GM12878 (cell line): ENCODE results near the gene SERPINE3. TPM values are rescaled to one million over a fixed set of nuclear protein-coding genes. Genes with fewer than 3 reads are reported as not detected.

Experiments
- ATAC-seq: fragments of 200-7000 bp; cut with Tn5 transposase; 3 replicates; pipeline ENCODE4 v1.9.1; 2020; ENCODE audit warnings: mild to moderate bottlenecking, moderate library complexity
- BruUV-seq: library from RNA; stranded (reverse); fragments of 400-500 nt; replicated peaks from 2 replicates; lab custom pipeline; 2021; lab: Mats Ljungman, UMichigan
- CTCF ChIA-PET: fragments of 300-600 bp; sonication (Branson Sonifier 250); formaldehyde crosslinking; extraction: SDS; loops from one replicate; lab custom pipeline; 2021; ENCODE audit warnings: inconsistent platforms; lab: Yijun Ruan, JAX
- POLR2A ChIA-PET: fragments of 350-600 bp; formaldehyde crosslinking; extraction: SDS; loops from one replicate; lab custom pipeline; 2021; ENCODE audit warnings: inconsistent platforms; lab: Charles Lee
- RAD21 ChIA-PET: fragments of 300-600 bp; sonication (Branson Sonifier 250); formaldehyde crosslinking; loops from one replicate; lab custom pipeline; 2023; ENCODE audit warnings: antibody characterized with exemption; ENCODE audit not compliant: unreplicated experiment; lab: Charles Lee
- SMC1A ChIA-PET: fragments of 300-600 bp; sonication (Branson Sonifier 250); formaldehyde crosslinking; loops from one replicate; lab custom pipeline; 2023; ENCODE audit not compliant: unreplicated experiment, uncharacterized antibody; lab: Charles Lee
- DNase-seq: peaks from one replicate; pipeline ENCODE4 v3.0.0-alpha.2; 2011; ENCODE audit warnings: low read depth, low spot score
- FAIRE-seq: peaks from 3 replicates; lab custom pipeline; 2011; peaks lifted over from hg19 to GRCh38; lab: Jason Lieb, UNC
- H2AFZ ChIP-seq: 2 replicates; pipeline ENCODE4 v1.6.0; 2011; ENCODE audit warnings: low read depth, low read length, control low read depth; ENCODE audit not compliant: control insufficient read depth
- H3K27ac ChIP-seq: 2 replicates; pipeline ENCODE4 v1.5.1; 2011; ENCODE audit warnings: control low read depth; ENCODE audit not compliant: control insufficient read depth, insufficient read depth
- H3K27me3 ChIP-seq, 2 experiments: replicated peaks in 1 of 2; 2 replicates each; pipeline versions ENCODE4 v1.6.0 to v1.6.1; 2011; ENCODE audit warnings: low read length in 1 of 2; ENCODE audit not compliant: control insufficient read depth in 2 of 2, insufficient read depth in 2 of 2
- H3K36me3 ChIP-seq, 2 experiments: 2 replicates each; pipeline ENCODE4 v1.5.1; 2011; ENCODE audit warnings: low read length in 1 of 2; ENCODE audit not compliant: control insufficient read depth in 2 of 2, insufficient read depth in 2 of 2
- H3K4me1 ChIP-seq: 2 replicates; pipeline ENCODE4 v1.6.1; 2011; ENCODE audit warnings: mild to moderate bottlenecking, low read length, moderate library complexity, mixed read lengths; ENCODE audit not compliant: control insufficient read depth, insufficient read depth
- H3K4me2 ChIP-seq: 2 replicates; pipeline ENCODE4 v1.6.0; 2011; ENCODE audit warnings: control low read depth; ENCODE audit not compliant: control insufficient read depth, insufficient read depth
- H3K4me3 ChIP-seq: fragments of 200-600 bp; sonication (generic); 2 replicates; pipeline ENCODE4 v1.5.1; 2016
- H3K79me2 ChIP-seq: 2 replicates; pipeline ENCODE4 v1.6.0; 2011; ENCODE audit warnings: low read length; ENCODE audit not compliant: control insufficient read depth, insufficient read depth
- H3K9ac ChIP-seq: 2 replicates; pipeline ENCODE4 v1.8.0; 2011; ENCODE audit warnings: low read length, control low read depth, mixed read lengths; ENCODE audit not compliant: control insufficient read depth, insufficient read depth
- H3K9me3 ChIP-seq: replicated peaks from 3 replicates; pipeline ENCODE4 v1.5.1; 2011; ENCODE audit warnings: mild to moderate bottlenecking, low read length; ENCODE audit not compliant: control insufficient read depth, insufficient read depth
- H4K20me1 ChIP-seq: 2 replicates; pipeline ENCODE4 v1.6.0; 2011; ENCODE audit not compliant: control insufficient read depth, insufficient read depth
- CBFB ChIP-seq: IDR thresholded peaks from 2 replicates; pipeline ENCODE4 v1.6.1; 2016; ENCODE audit warnings: antibody characterized with exemption, low read depth
- CBX3 ChIP-seq: fragments of 200-600 bp; sonication (generic); IDR thresholded peaks from 2 replicates; pipeline ENCODE4 v1.6.1; 2016; ENCODE audit warnings: low read depth, borderline replicate concordance
- EGR1 ChIP-seq, 2 experiments: IDR thresholded peaks; 1 replicate in 1 of 2; 2 replicates in 1 of 2; pipeline ENCODE4 v1.6.1; 2011 to 2012; ENCODE audit warnings: low read depth in 2 of 2, low read length in 2 of 2, borderline replicate concordance in 1 of 2, mild to moderate bottlenecking in 1 of 2, moderate library complexity in 1 of 2
- ESRRA ChIP-seq: IDR thresholded peaks from 2 replicates; pipeline ENCODE4 v1.6.1; 2012; ENCODE audit warnings: mild to moderate bottlenecking, low read length, improper control_type of control experiment
- MYC ChIP-seq: IDR thresholded peaks from 2 replicates; pipeline ENCODE4 v1.6.1; 2011; ENCODE audit warnings: mild to moderate bottlenecking, low read length, moderate library complexity, inconsistent platforms; ENCODE audit not compliant: insufficient read depth, insufficient replicate concordance, insufficient read length, severe bottlenecking
- PAX5 ChIP-seq: IDR thresholded peaks from 2 replicates; pipeline ENCODE4 v1.6.1; 2011; ENCODE audit warnings: low read depth, low read length, borderline replicate concordance
- RFX5 ChIP-seq: IDR thresholded peaks from 2 replicates; pipeline ENCODE4 v1.6.1; 2011; ENCODE audit warnings: low read depth, low read length, improper control_type of control experiment
- RUNX3 ChIP-seq: IDR thresholded peaks from 2 replicates; pipeline ENCODE4 v1.6.1; 2012; ENCODE audit warnings: low read length, inconsistent platforms
- WGBS: methylation state at CpG from one replicate; pipeline ENCODE4 v1.1.6; 2016; ENCODE audit warnings: low lambda C conversion rate; ENCODE audit not compliant: insufficient replicate concordance, insufficient coverage; ENCODE audit errors: missing lambda C conversion rate; 5-methylcytosine and 5-hydroxymethylcytosine counted together
- in situ Hi-C: fragments of 300-500 bp; cut with MboI; formaldehyde crosslinking; loops from 9 replicates; pipeline ENCODE4 v1.14.3; 2018; ENCODE audit warnings: mixed read lengths
- intact Hi-C: fragments of 100-400 bp; cut with micrococcal nuclease; formaldehyde crosslinking; loops from one replicate; pipeline ENCODE4 v1.14.2; 2022; ENCODE audit not compliant: unreplicated experiment
- polyA plus RNA-seq, 11 experiments: library from polyadenylated mRNA; depleted of rRNA in 4 of 11; unstranded in 6 of 11; stranded (reverse) in 5 of 11; fragments of >200 nt; fragmentation: Nextera tagmentation in 4 of 11; fragmentation: Illumina TruSeq in 1 of 11; extraction: Ambion mirVana in 4 of 11; extraction: Trizol in 1 of 11; gene quantifications; 1 replicate in 1 of 11; 2 replicates in 10 of 11; pipeline versions ENCODE4 v1.2.1 to v1.2.3, GENCODE V29; 2011 to 2016; ENCODE audit warnings: inconsistent platforms in 2 of 11, missing spikeins in 2 of 11, low read depth in 1 of 11
- total RNA-seq, 4 experiments: library from RNA; depleted of rRNA in 3 of 4; stranded (reverse); fragments of >200 nt in 3 of 4; fragmentation: Illumina TruSeq in 1 of 4; extraction: Trizol in 1 of 4; gene quantifications; 2 replicates each; pipeline versions ENCODE4 v1.2.1 to v1.2.3, GENCODE V29; 2013 to 2021
- TF ChIP-seq, protein P1 (sequence below): fragments of 150-350 bp; IDR thresholded peaks from 2 replicates; pipeline ENCODE4 v1.6.1; 2014; ENCODE audit warnings: mild to moderate bottlenecking, low read depth, low read length
- TF ChIP-seq, protein P2 (sequence below): fragments of 450-650 bp; formaldehyde crosslinking; IDR thresholded peaks from 2 replicates; pipeline ENCODE4 v1.5.0; 2022; ENCODE audit warnings: mild to moderate bottlenecking, missing genetic modification characterization

SERPINE3 gene
- total and polyA plus RNA-seq, 10 of the 15 experiments (the other 5 are each of a cell fraction or from before 2014, with no cell fraction given), result 0.19 TPM; not detected in 9

DNA sequence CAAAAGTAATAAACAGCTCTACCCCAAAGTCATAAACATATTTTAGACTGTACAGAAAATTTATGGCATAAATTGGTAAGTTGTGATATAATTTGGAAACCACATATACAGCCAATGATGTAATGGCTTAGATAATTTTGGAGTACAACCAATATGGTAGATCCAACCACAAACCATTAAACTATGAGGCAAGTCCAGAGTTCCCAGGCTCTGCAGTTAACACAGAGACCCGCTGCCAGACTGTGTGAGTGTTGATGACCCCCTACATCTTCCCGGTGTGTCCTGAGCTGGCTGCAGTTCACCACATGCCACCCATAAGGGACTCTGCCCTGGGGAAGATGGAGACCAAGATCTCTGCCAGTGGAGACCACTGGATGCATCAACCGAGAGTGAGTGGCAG is 9.9 kb upstream of the SERPINE3 start:
- no TSS peak for BruUV-seq
- RAD21 ChIA-PET, result interaction anchor here (1.0 kb wide), 1 partner anchor 103 kb away, joined by 3 read pairs; no protein-coding TSS in a partner anchor
- intact Hi-C loops (no loop called here), in situ Hi-C loops (no loop called here)
- Histone ChIP-seq H2AFZ (no peak overlapping the region), H3K27ac (no peak overlapping the region), H3K4me1 (peaks cover 24% of the 10 kb centered on the region), H4K20me1 (no peaks in the 10 kb centered on the region), H3K4me3 (no peak overlapping the region), H3K9ac (no peak overlapping the region), H3K79me2 (no peaks in the 10 kb centered on the region), H3K4me2 (no peak overlapping the region), H3K36me3 (no peaks in the 10 kb centered on the region), H3K9me3 (no peaks in the 10 kb centered on the region), H3K27me3 (no peaks in the 10 kb centered on the region)
- ATAC-seq (no peak), DNase-seq (no peak), FAIRE-seq (no peak)
- SMC1A ChIA-PET, result interaction anchor here (0.6 to 2.0 kb wide), 5 partner anchors 11 to 467 kb away, joined by 3 to 7 read pairs (median 3); no protein-coding TSS in a partner anchor
- CTCF ChIA-PET, result interaction anchor here (0.9 to 2.4 kb wide), 3 partner anchors 18 to 43 kb away, joined by 3 to 6 read pairs (median 3); no protein-coding TSS in a partner anchor
- TF ChIP-seq CBX3, result no peak
- peak; percentile 25; the same call in 1 of the 2 replicates for TF ChIP-seq RUNX3
- POLR2A ChIA-PET, result interaction anchor here (0.6 kb wide), 1 partner anchor 416 kb away, joined by 3 read pairs; no protein-coding TSS in a partner anchor
- WGBS, result 70% methylated on average over 2 of the region's 3 CpGs

DNA sequence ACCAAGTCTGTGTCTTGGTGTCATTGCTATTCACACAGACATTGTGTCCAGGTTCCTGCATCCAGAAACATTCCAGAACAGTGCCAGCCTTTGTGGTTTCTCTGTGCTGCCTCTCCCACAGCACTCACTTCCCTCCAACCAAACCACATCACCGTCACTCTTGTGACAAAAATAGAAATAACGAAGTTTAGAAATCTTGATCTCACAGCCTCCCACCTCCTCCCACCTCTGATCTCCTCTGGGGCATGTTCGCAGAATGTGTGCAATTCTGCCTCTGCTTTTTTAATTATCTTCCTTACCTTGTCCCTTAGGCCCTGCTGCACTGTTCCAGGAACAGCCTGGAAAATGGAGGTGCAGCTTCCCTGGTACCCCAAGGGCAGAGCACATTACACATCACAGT is 8.7 kb upstream of the SERPINE3 start:
- Histone ChIP-seq H3K36me3 (no peaks in the 10 kb centered on the region), H3K4me2 (no peak overlapping the region), H4K20me1 (no peaks in the 10 kb centered on the region), H3K4me1 (peaks cover 18% of the 10 kb centered on the region), H3K4me3 (no peak overlapping the region), H3K9me3 (no peaks in the 10 kb centered on the region), H2AFZ (no peak overlapping the region; the same call in 1 of the 2 replicates), H3K9ac (peak overlapping the region; percentile 1; the same call in 1 of the 2 replicates), H3K27ac (no peak overlapping the region; the same call in 1 of the 2 replicates), H3K79me2 (no peaks in the 10 kb centered on the region), H3K27me3 (no peaks in the 10 kb centered on the region)
- intact Hi-C loops, result no loop called here
- BruUV-seq, result no TSS peak
- FAIRE-seq, result no peak
- DNase-seq, result peak; percentile 7
- in situ Hi-C loops, result no loop called here
- WGBS, result 24% methylated on average over 3 of the region's 3 CpGs
- ChIA-PET CTCF (interaction anchor here (1.9 to 2.4 kb wide), 2 partner anchors 44 to 467 kb away, joined by 5 to 6 read pairs; no protein-coding TSS in a partner anchor), POLR2A (interaction anchor here (0.7 kb wide), 2 partner anchors 28 to 354 kb away, joined by 3 to 4 read pairs; no protein-coding TSS in a partner anchor), SMC1A (interaction anchor here (1.1 to 1.2 kb wide), 2 partner anchors 45 to 469 kb away, joined by 3 to 4 read pairs; no protein-coding TSS in a partner anchor), RAD21 (interaction anchor here (0.6 to 2.2 kb wide), 6 partner anchors 15 to 467 kb away, joined by 3 to 8 read pairs (median 3); no protein-coding TSS in a partner anchor)
- peak; percentile 72 for ATAC-seq
- TF ChIP-seq EGR1 (IDR thresholded peaks at IDR 0.05; ENCODE audit: borderline replicate concordance in 1 of 2, low read depth in 2 of 2, low read length in 2 of 2) (peak in 1 of 2 experiments; percentile 48; a peak in 1 of 3 replicates), MYC (no peak), ESRRA (no peak), CBFB (peak; percentile 89; the same call in 1 of the 2 replicates), PAX5 (peak; percentile 84), RFX5 (no peak)
- TF ChIP-seq, protein P1, sequence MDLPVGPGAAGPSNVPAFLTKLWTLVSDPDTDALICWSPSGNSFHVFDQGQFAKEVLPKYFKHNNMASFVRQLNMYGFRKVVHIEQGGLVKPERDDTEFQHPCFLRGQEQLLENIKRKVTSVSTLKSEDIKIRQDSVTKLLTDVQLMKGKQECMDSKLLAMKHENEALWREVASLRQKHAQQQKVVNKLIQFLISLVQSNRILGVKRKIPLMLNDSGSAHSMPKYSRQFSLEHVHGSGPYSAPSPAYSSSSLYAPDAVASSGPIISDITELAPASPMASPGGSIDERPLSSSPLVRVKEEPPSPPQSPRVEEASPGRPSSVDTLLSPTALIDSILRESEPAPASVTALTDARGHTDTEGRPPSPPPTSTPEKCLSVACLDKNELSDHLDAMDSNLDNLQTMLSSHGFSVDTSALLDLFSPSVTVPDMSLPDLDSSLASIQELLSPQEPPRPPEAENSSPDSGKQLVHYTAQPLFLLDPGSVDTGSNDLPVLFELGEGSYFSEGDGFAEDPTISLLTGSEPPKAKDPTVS, result no peak
- TF ChIP-seq, protein P2, sequence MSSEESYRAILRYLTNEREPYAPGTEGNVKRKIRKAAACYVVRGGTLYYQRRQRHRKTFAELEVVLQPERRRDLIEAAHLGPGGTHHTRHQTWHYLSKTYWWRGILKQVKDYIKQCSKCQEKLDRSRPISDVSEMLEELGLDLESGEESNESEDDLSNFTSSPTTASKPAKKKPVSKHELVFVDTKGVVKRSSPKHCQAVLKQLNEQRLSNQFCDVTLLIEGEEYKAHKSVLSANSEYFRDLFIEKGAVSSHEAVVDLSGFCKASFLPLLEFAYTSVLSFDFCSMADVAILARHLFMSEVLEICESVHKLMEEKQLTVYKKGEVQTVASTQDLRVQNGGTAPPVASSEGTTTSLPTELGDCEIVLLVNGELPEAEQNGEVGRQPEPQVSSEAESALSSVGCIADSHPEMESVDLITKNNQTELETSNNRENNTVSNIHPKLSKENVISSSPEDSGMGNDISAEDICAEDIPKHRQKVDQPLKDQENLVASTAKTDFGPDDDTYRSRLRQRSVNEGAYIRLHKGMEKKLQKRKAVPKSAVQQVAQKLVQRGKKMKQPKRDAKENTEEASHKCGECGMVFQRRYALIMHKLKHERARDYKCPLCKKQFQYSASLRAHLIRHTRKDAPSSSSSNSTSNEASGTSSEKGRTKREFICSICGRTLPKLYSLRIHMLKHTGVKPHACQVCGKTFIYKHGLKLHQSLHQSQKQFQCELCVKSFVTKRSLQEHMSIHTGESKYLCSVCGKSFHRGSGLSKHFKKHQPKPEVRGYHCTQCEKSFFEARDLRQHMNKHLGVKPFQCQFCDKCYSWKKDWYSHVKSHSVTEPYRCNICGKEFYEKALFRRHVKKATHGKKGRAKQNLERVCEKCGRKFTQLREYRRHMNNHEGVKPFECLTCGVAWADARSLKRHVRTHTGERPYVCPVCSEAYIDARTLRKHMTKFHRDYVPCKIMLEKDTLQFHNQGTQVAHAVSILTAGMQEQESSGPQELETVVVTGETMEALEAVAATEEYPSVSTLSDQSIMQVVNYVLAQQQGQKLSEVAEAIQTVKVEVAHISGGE (CRISPR knock-in tag), result no peak
